ENCODE results near the gene INAFM2.

INAFM2 gene

GRCh38 chr15:40365624-40366456, 42.3 kb downstream of the INAFM2 start:
- DNase-seq = no peak

GRCh38 chr15:40366457-40367370, 43.2 kb downstream of the INAFM2 start:
- DNase-seq = no peak

GRCh38 chr15:40367371-40367685, 43.8 kb downstream of the INAFM2 start:
- DNase-seq = no peak

- DNase-seq = peak; percentile 76
These were observed 44.5 kb downstream of the INAFM2 start for GRCh38 chr15:40367686-40368611.

- DNase-seq = no peak
These were observed 45.4 kb downstream of the INAFM2 start for GRCh38 chr15:40368719-40369473.

GRCh38 chr15:40369474-40369869, 46.0 kb downstream of the INAFM2 start:
- DNase-seq = no peak

- no peak for DNase-seq
These were observed 46.5 kb downstream of the INAFM2 start for GRCh38 chr15:40369971-40370370.

GRCh38 chr15:40372981-40373380, 49.5 kb downstream of the INAFM2 start:
- DNase-seq = no peak
